ENCODE results near the gene INPP5K.

DNA sequence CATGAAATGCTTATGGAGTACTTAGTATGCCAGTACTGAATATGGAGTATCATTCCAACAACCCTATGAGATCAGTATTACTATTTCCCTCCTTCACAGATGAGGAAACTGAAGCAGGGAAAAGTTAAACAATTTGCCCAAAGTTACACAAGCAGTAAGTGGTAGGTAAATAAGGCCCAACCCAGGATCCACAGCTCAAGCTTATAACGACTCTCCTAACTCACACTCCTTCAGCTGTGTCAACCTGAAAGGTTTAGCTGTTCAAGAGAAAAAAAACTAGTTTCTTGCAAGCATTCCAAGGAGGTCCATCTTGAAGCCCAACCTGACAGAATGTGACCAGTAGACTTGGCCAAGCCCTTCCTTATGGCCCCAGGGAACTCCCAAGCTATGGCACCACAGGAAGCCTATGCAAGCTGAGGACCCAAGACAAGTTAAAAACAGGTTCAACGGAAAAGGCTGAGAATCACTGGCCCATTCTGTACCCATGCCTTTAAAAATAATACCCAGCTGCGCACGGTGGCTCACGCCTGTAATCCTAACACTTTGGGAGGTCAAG lies 66.9 kb downstream of the INPP5K start:
- TF ChIP-seq, protein P1, sequence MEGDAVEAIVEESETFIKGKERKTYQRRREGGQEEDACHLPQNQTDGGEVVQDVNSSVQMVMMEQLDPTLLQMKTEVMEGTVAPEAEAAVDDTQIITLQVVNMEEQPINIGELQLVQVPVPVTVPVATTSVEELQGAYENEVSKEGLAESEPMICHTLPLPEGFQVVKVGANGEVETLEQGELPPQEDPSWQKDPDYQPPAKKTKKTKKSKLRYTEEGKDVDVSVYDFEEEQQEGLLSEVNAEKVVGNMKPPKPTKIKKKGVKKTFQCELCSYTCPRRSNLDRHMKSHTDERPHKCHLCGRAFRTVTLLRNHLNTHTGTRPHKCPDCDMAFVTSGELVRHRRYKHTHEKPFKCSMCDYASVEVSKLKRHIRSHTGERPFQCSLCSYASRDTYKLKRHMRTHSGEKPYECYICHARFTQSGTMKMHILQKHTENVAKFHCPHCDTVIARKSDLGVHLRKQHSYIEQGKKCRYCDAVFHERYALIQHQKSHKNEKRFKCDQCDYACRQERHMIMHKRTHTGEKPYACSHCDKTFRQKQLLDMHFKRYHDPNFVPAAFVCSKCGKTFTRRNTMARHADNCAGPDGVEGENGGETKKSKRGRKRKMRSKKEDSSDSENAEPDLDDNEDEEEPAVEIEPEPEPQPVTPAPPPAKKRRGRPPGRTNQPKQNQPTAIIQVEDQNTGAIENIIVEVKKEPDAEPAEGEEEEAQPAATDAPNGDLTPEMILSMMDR (IDR thresholded peaks at IDR 0.05) = no peak
- no peak for TF ChIP-seq POLR2A (IDR thresholded peaks at IDR 0.05)
